GM12892 (cell line): ENCODE data around the gene PHC2.

Source experiments
- DNase-seq: peaks from one replicate; pipeline ENCODE4 v3.0.0; 2011; ENCODE audit not compliant: insufficient read length
- FAIRE-seq: peaks from 2 replicates; lab custom pipeline; 2011; peaks lifted over from hg19 to GRCh38; lab: Jason Lieb, UNC
- POLR2A ChIP-seq: IDR thresholded peaks from 2 replicates; pipeline ENCODE4 v1.6.1; 2011; ENCODE audit warnings: low read depth, low read length, control low read depth
- POLR2AphosphoS5 ChIP-seq: IDR thresholded peaks from 2 replicates; pipeline ENCODE4 v1.6.1; 2011; ENCODE audit warnings: low read depth, low read length, control low read depth
- TAF1 ChIP-seq: IDR thresholded peaks from 2 replicates; pipeline ENCODE4 v1.6.1; 2011; ENCODE audit warnings: low read depth, mild to moderate bottlenecking, control low read depth, low read length, borderline replicate concordance

Gene PHC2

DNA sequence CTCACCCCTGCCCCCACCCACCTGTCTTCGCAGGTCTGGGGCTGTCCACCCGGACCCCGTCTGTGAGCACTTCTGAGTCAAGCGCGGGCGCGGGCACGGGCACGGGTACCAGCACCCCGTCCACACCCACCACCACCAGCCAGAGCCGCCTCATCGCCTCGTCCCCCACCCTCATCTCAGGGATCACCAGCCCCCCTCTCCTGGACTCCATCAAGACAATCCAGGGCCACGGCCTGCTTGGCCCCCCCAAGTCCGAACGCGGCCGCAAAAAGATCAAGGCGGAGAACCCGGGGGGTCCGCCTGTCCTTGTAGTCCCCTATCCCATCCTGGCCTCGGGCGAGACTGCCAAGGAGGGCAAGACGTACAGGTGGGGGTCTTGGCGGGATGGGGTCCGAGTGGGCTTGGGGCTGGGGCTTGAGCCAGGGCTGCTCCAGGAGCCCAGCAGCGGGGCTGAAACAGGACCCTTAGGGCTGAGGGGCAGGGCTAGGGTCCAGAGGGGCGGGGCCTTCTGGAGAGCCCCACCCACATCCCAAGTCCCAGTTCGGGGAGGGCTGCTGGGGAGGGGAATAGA lies 150.7 kb downstream of the PHC2 start:
- DNase-seq (no peak), FAIRE-seq (no peak)
- TF ChIP-seq POLR2A, result no peak
- no peak for TF ChIP-seq TAF1
- TF ChIP-seq POLR2AphosphoS5, result no peak

GRCh38 chr1:33277488-33278084 lies 153.3 kb downstream of the PHC2 start:
- no peak for TF ChIP-seq POLR2A
- no peak for TF ChIP-seq TAF1
- no peak for TF ChIP-seq POLR2AphosphoS5
- DNase-seq (no peak), FAIRE-seq (no peak)

DNA sequence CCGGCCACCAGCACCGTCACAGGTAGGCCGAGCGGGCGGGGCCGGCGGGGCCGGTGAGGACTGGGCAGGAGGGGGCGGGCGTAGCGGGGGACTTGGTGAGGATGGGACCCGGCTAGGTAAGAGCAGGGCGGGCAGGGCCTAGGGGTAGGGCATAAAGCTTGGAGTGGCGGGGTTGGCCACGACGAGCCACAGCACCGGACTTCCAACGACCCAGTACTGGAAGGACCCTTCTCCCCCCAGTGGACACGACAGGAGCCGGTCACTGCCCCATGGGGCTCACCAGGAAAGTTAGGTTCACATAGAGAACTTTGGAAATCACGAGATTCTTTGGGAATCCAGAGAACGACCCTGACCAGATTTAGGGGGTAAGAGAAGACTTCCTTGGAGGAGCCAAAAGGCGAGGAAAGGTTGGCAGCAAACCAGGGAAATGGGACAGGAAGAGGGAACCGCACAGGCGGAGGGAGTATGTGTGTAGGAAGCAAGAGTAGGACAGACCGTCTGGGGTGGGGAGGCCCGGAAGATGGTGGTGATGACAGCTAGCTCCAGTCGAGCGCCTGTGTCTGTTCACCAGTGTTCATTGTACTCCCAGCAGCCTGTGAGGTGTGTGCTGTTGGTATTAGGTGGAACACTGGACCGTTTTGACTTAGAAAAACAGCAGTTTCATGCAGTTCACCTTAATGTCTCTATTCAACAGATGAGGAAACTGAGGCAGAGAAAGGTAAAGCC lies 154.2 kb downstream of the PHC2 start:
- no peak for DNase-seq
- FAIRE-seq, result no peak
- TF ChIP-seq TAF1, result no peak
- no peak for TF ChIP-seq POLR2A

DNA sequence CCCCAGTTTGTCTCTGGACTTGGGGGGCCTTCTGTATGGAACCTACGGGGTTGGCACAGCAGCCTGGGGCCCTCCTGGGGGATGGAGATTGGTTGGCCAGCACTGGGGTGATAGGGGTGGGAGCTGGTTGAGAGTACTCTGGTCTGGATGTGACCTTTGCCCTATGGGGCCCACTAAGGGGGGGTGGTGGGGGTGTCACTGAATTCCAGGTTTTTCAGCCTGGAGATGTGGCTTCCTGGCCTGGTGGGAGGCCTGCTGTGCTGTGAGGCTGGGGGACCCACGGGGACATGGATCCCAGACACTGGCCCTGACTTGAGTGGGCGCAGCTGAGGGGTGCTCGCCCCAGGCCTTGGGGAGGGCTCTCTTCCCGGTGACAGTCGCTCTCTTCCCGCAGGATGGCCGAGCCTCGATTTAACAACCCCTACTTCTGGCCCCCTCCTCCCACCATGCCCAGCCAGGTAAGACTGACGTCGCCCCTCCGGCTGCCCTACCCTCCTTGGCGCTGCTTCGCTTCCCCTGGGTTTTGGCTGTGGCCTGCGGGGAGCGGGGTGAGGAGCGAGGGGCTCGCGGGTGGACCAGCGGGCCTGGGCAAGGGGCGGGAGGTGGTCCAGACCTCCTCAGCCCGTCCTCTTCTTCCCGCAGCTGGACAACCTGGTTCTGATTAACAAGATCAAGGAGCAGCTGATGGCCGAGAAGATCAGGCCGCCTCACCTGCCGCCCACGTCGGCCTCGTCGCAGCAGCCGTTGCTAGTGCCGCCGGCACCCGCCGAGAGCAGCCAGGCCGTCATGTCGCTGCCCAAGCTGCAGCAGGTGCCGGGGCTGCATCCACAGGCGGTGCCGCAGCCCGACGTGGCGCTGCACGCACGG lies 155.0 kb downstream of the PHC2 start:
- FAIRE-seq, result no peak
- DNase-seq, result no peak
- TF ChIP-seq POLR2A (no peak), POLR2AphosphoS5 (no peak), TAF1 (no peak)

GRCh38 chr1:33275195-33275594 lies 155.7 kb downstream of the PHC2 start:
- TF ChIP-seq POLR2A, result no peak
- TF ChIP-seq TAF1, result no peak
- TF ChIP-seq POLR2AphosphoS5, result no peak
- DNase-seq, result no peak
- no peak for FAIRE-seq

DNA sequence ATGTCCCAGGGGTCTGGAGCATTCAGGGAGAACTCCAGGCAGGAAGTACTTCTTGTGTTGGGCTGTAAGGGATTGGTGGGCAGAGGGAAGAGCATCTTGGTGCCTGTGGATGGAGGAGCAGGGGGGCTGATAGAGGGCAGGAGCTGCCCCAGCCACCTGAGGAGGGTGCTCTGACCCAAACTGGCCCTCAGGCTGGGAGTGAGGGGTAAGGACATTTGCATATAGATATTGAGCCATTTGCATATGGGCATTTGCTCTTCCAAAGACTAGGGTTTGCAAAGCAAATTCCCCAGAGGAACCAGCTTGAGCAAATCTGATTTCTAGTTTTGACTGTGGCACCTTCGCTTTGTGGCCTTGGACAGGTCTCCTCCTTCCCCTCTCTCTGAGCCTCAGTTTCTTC lies 156.4 kb downstream of the PHC2 start:
- TF ChIP-seq TAF1 (no peak), POLR2AphosphoS5 (no peak), POLR2A (no peak)
- DNase-seq (no peak), FAIRE-seq (no peak)

- no peak for FAIRE-seq
- no peak for TF ChIP-seq POLR2AphosphoS5
- no peak for TF ChIP-seq TAF1
- TF ChIP-seq POLR2A, result no peak
- no peak for DNase-seq
These were observed 156.9 kb downstream of the PHC2 start for GRCh38 chr1:33273961-33274371.
